RPMI7951 (cell line): ENCODE results near the gene EVX2. TPM values are rescaled to one million over a fixed set of nuclear protein-coding genes. Genes with fewer than 3 reads are reported as not detected.

Experiments used
- DNase-seq: peaks from one replicate; pipeline ENCODE4 v3.0.0-alpha.2; 2012; ENCODE audit warnings: low read depth
- total RNA-seq: library from RNA; depleted of rRNA; stranded (reverse); fragments of >200 nt; shearing (Covaris generic); gene quantifications from 2 replicates; pipeline ENCODE4 v1.2.3, GENCODE V29; 2014

EVX2 gene
- total RNA-seq, 1 experiment from 2014 or later = not detected

- DNase-seq = no peak
Measured at GRCh38 chr2:176107731-176108181, 24.0 kb upstream of the EVX2 start.

- DNase-seq = no peak
Measured at GRCh38 chr2:176106581-176107539, 23.1 kb upstream of the EVX2 start, which contains the start of gene HOXD11. Gene HOXD11 (plus strand): TSS chr2:176107280. CDS start chr2:176107356, 76 bp downstream.

GRCh38 chr2:176105730-176106580 lies 22.2 kb upstream of the EVX2 start:
- no peak for DNase-seq

- DNase-seq = no peak
Measured at GRCh38 chr2:176105078-176105729, 21.4 kb upstream of the EVX2 start.

- DNase-seq = no peak
Measured at GRCh38 chr2:176104316-176105077, 20.7 kb upstream of the EVX2 start.

DNA sequence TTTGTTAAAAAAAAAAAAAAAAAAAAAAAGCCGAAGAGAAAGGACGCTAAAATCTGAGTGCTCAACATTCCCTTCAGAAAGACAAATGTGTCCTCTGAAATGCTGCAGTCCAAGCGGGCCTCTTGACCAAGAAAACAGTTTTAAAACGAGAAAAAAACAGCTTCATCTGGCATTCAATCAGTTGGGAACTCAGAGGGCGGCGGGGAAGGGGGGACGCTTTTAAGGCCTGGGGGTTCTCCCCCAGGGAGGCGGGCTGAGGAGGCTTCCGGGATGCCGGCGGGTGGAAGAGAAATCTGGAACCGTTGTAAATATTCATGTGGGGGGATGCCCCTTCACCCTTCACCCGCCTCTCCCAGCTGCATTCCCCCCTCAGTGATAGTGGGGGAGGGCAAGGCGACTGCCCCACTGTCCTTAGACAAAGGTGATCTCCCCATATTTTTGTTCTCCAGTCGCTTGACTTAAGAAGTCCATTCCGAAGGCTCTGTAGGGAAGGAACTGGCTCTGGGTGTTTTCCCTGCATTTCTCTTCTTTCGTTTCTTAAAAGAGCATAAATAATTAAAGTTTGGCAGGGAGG lies 20.1 kb upstream of the EVX2 start:
- no peak for DNase-seq

DNA sequence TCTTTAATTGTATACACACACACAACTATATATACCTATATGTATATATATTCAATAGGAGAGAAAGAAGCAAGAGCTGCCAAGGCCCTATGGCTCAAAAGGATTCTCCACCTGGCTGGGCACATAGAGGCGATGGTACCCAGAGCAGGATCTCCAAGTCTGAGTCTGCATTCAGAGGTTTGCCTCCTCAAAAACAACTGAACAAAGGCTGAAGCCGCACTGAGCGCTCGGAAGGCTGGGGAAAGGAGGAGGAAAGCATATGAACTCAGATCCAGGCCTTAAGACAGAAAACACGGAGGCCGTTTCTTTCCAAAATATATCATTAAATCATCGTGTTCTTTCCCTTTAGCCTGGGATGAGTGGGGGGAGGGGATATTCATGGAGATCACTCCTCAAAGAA lies 19.4 kb upstream of the EVX2 start:
- no peak for DNase-seq

- DNase-seq = no peak
Measured at GRCh38 chr2:176102309-176102866, 18.6 kb upstream of the EVX2 start.

GRCh38 chr2:176101842-176102241 lies 18.1 kb upstream of the EVX2 start:
- no peak for DNase-seq

DNA sequence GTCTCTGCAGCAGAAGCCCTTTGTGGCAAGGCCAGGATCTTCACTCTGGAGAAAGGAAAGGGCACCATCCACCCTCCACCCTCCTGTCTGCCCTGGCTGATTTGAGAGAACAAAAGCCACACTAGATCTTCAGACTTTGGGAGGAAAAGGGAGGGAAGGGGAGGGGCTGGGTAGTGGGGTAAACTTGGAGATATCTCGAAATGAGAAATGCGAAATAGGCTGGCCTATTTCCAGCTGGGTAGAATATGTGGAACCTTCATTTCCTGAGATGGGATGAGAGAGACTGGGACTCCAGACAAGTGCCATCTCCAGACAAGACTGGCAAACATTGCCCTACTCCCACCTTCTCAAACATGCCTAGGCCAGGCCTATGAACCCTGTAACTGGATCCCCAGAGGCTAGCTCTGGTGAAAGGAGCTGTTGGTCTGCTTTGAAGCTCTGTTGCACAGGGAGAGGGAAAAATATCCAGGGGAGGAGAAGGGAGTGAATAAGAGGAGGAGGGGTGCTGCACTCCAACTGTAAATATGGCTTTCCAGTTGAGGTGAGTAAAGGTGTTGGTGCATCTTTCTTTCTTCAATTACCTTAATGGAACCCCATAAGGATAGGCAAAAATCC lies 17.6 kb upstream of the EVX2 start:
- no peak for DNase-seq

DNA sequence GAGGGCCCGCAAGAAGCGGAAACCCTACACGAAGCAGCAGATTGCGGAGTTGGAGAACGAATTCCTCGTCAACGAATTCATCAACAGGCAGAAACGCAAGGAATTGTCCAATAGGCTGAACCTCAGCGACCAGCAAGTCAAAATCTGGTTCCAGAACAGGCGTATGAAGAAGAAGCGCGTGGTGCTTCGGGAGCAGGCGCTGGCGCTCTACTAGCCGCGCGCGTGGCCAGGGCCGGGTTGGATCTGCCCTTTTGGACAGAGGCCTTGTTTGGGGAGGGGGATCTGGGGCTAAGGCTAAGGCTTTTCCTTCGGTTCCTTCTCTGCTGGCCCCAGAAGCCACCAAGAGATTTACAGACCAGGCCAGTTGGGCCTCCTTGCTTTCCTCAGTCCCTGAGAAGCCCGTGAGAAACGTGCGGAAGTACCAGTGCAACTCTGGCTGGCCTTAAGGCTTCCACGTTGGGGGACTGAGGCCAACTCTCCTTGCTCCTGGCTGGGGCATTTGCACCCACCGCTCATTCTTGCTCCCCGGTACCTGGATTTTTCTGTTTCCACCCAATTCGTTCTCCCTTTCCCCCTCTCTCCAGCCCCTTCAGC lies 16.9 kb upstream of the EVX2 start:
- no peak for DNase-seq

DNA sequence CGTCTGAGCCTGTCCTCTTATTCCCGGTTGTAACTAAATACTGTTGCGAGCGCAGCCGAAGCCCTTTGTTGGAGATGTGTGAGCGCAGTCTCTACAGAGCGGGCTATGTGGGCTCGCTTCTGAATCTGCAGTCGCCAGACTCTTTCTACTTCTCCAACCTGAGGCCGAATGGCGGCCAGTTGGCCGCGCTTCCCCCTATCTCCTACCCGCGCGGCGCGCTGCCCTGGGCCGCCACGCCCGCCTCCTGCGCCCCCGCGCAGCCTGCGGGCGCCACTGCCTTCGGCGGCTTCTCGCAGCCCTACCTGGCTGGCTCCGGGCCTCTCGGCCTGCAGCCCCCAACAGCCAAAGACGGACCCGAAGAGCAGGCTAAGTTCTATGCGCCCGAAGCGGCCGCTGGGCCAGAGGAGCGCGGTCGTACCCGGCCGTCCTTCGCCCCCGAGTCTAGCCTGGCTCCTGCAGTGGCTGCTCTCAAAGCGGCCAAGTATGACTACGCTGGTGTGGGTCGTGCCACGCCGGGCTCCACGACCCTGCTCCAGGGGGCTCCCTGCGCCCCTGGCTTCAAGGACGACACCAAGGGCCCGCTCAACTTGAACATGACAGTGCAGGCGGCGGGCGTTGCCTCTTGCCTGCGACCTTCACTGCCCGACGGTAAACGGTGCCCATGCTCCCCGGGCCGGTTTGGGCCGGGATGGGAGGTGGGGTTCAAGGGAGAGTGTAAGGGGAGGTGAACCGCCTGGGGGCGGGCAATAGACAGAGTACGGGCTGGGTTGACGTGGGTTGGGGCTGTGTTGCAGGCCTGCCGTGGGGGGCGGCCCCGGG lies 16.2 kb upstream of the EVX2 start, which contains the start of gene HOXD12:
Gene HOXD12 (plus strand): TSS at position 68 of the 819 bp plus-strand sequence. CDS start 7 bp downstream, at position 75.
- DNase-seq = no peak

GRCh38 chr2:176099159-176099727 lies 15.5 kb upstream of the EVX2 start:
- DNase-seq = no peak

GRCh38 chr2:176098366-176099158 lies 14.8 kb upstream of the EVX2 start:
- DNase-seq = peak; percentile 46

- no peak for DNase-seq
Measured at GRCh38 chr2:176097820-176098365, 14.1 kb upstream of the EVX2 start.

GRCh38 chr2:176096986-176097819 lies 13.4 kb upstream of the EVX2 start:
- peak; percentile 81 for DNase-seq
